Activated T-helper 9 cell treated with anti-CD3 and anti-CD28 coated beads, Interleukin-2, amount 50 U/mL, for 16 hours (primary cell): ENCODE measurements around the gene TRABD.
A peak's percentile ranks its signal among the peaks of the same experiment; 100 is the strongest.
"Not testable (repeated sequence)": the region's sequence is repeated elsewhere in the genome, so short reads cannot be mapped to it uniquely, and the experiment has no call there.

Experiments used
- DNase-seq: peaks from one replicate; pipeline ENCODE4 v3.0.0-alpha.2; 2020; ENCODE audit warnings: low read depth

TRABD gene

GRCh38 chr22:50153056-50153755 is 32.5 kb upstream of the TRABD start:
- DNase-seq: no peak

GRCh38 chr22:50153756-50154140 is 32.0 kb upstream of the TRABD start:
- no peak for DNase-seq

- DNase-seq: no peak
Measured at GRCh38 chr22:50157709-50158375, 27.9 kb upstream of the TRABD start.

- no peak for DNase-seq
Measured at GRCh38 chr22:50160947-50161346, 24.8 kb upstream of the TRABD start.

- DNase-seq: no peak
Measured at GRCh38 chr22:50161508-50162390, 24.0 kb upstream of the TRABD start.

- DNase-seq: no peak
Measured at GRCh38 chr22:50162391-50162956, 23.2 kb upstream of the TRABD start.

GRCh38 chr22:50165436-50166123 is 20.1 kb upstream of the TRABD start:
- no peak for DNase-seq

GRCh38 chr22:50167689-50168489 is 17.8 kb upstream of the TRABD start:
- DNase-seq: no peak

- not testable (repeated sequence) for DNase-seq
Measured at GRCh38 chr22:50168490-50169180, 17.1 kb upstream of the TRABD start.

GRCh38 chr22:50169181-50169759 is 16.4 kb upstream of the TRABD start:
- DNase-seq: no peak

- peak; percentile 44 for DNase-seq
Measured at GRCh38 chr22:50169774-50170341, 15.9 kb upstream of the TRABD start.

- DNase-seq: no peak
Measured at GRCh38 chr22:50170453-50171318, 15.0 kb upstream of the TRABD start, which contains the start of gene PANX2. Gene PANX2, plus strand, starts transcription at chr22:50170731. Its CDS starts 0 bp downstream, at chr22:50170731.

- DNase-seq: no peak
Measured at GRCh38 chr22:50171319-50171964, 14.3 kb upstream of the TRABD start.

- no peak for DNase-seq
Measured at GRCh38 chr22:50171965-50172421, 13.7 kb upstream of the TRABD start.

- no peak for DNase-seq
Measured at GRCh38 chr22:50173311-50173982, 12.3 kb upstream of the TRABD start.

GRCh38 chr22:50173983-50174355 is 11.7 kb upstream of the TRABD start:
- no peak for DNase-seq
